Suprapubic skin (tissue), 4 donors: Measurements from ENCODE around the gene IMMT. TPM values are rescaled to one million over a fixed set of nuclear protein-coding genes. Genes with fewer than 3 reads are reported as not detected.

Source experiments
- DNase-seq, 2 donors: peaks; one replicate each; pipeline ENCODE4 v3.0.0-alpha.2; 2019; ENCODE audit warnings: low spot score in 2 of 2
- H3K27ac ChIP-seq: fragments of 200-600 bp; sonication (generic); one replicate; pipeline ENCODE4 v1.5.1; 2019
- H3K27me3 ChIP-seq: fragments of 200-600 bp; sonication (generic); one replicate; pipeline ENCODE4 v1.5.1; 2019
- H3K36me3 ChIP-seq: fragments of 200-600 bp; sonication (generic); one replicate; pipeline ENCODE4 v1.5.1; 2019
- H3K4me1 ChIP-seq: fragments of 200-600 bp; sonication (generic); one replicate; pipeline ENCODE4 v1.5.1; 2019
- H3K4me3 ChIP-seq: fragments of 200-600 bp; sonication (generic); one replicate; pipeline ENCODE4 v1.5.1; 2019; ENCODE audit warnings: mild to moderate bottlenecking
- H3K9me3 ChIP-seq: fragments of 200-600 bp; sonication (generic); one replicate; pipeline ENCODE4 v1.5.1; 2019
- EP300 ChIP-seq: sonication (generic); formaldehyde crosslinking; IDR thresholded peaks from one replicate; pipeline ENCODE4 v1.6.1; 2017; ENCODE audit warnings: antibody characterized with exemption
- POLR2A ChIP-seq, 2 donors: fragments of 450-650 bp; IDR thresholded peaks; one replicate each; pipeline ENCODE4 v1.6.1; 2017; ENCODE audit warnings: antibody characterized with exemption in 2 of 2, mild to moderate bottlenecking in 2 of 2, moderate library complexity in 2 of 2
- POLR2AphosphoS5 ChIP-seq, 3 donors: sonication (generic); formaldehyde crosslinking; IDR thresholded peaks; one replicate each; pipeline ENCODE4 v1.6.1; 2017; ENCODE audit warnings: antibody characterized with exemption in 3 of 3
- WGBS: methylation state at CpG from one replicate; pipeline ENCODE4 v1.1.5; 2018; 5-methylcytosine and 5-hydroxymethylcytosine counted together
- total RNA-seq, 4 donors: library from RNA; depleted of rRNA; stranded (reverse); fragments of >200 nt; gene quantifications; one replicate each; pipeline ENCODE4 v1.1.0, GENCODE V29; 2016
- TF ChIP-seq, protein P1 (sequence below), 2 donors: fragments of 200-600 bp in 1 of 2; fragments of 450-650 bp in 1 of 2; sonication (generic) in 1 of 2; IDR thresholded peaks; one replicate each; pipeline ENCODE4 v1.5.1; 2016 to 2019; ENCODE audit warnings: antibody characterized with exemption in 2 of 2, mild to moderate bottlenecking in 1 of 2, moderate library complexity in 1 of 2

The IMMT gene
- total RNA-seq, 4 donors from 2014 or later: 39.5 to 73.2 (median 46.7) TPM

DNA sequence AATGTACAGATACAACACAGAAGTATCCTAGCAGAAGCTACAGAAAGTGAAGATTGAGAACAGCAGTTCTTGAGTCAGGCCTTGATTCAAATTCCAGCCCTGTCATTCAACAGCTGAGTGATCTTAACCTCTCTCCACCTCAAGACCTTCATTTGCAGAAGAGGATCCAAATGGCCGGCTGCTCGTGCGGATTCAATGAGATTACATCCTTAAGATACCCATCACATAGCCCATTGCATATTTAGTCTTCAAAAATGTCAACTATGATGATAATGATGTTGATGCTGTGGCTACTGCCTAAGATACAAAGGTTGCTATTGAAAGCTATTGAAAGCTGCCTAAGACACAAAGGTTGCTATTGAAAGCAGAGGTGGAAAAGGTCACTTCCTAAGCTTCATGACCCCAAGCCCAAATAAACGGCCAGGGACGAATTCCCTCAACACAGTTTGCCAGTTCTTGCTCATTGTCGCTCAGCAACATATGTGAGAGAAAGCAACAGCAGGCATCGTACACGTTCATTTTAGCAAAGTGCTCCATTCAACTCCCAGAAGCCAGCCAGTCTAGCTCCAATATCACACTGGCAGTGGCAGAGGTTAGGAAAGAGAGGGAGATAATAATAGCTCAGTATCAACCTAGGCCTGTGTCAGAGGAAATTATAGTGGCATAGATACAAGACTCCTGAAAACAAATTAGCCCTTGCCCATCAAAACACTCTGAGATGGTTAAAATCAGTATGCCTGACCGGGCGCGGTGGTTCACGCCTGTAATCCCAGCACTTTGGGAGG lies 40.1 kb upstream of the IMMT start:
- H3K27me3 ChIP-seq: no peaks in the 10 kb centered on the region
- H3K4me1 ChIP-seq: no peaks in the 10 kb centered on the region
- no peak for TF ChIP-seq EP300
- TF ChIP-seq, protein P1, sequence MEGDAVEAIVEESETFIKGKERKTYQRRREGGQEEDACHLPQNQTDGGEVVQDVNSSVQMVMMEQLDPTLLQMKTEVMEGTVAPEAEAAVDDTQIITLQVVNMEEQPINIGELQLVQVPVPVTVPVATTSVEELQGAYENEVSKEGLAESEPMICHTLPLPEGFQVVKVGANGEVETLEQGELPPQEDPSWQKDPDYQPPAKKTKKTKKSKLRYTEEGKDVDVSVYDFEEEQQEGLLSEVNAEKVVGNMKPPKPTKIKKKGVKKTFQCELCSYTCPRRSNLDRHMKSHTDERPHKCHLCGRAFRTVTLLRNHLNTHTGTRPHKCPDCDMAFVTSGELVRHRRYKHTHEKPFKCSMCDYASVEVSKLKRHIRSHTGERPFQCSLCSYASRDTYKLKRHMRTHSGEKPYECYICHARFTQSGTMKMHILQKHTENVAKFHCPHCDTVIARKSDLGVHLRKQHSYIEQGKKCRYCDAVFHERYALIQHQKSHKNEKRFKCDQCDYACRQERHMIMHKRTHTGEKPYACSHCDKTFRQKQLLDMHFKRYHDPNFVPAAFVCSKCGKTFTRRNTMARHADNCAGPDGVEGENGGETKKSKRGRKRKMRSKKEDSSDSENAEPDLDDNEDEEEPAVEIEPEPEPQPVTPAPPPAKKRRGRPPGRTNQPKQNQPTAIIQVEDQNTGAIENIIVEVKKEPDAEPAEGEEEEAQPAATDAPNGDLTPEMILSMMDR (IDR thresholded peaks at IDR 0.05): no peak
- TF ChIP-seq POLR2A (IDR thresholded peaks at IDR 0.05): no peak
- no peak for TF ChIP-seq POLR2AphosphoS5 (IDR thresholded peaks at IDR 0.05)
- no peak overlapping the region for H3K27ac ChIP-seq
- no peaks in the 10 kb centered on the region for H3K36me3 ChIP-seq
- no peak overlapping the region for H3K4me3 ChIP-seq
- 83% methylated on average over 11 of the region's 12 CpGs for WGBS
- DNase-seq: no peak
- H3K9me3 ChIP-seq: no peaks in the 10 kb centered on the region

DNA sequence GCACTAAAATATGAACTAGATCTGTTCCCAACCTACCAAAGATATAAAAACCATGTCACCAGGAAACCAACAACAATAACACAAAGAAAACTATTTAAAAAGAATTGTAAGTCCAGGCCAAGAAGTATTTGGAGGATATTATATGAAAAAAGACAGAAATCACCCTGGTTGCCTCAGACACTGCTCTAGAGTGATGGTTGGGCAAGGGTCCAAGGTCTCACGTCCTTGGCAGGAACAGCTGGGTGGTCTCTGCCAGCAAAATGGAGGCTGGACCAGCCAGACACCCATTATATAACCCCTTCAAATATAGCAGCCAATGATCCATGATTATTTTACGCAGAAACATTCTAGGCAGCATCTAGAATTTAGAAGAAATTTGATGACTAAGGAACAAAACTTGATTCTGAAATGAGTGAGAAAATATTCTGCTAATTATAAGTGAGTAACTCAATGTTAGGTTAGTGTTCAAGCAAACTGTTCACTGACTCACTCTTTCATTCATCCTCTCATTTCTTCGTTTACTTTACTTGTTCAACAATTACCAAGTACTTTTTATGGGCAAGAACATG lies 39.4 kb upstream of the IMMT start:
- no peak overlapping the region for H3K4me3 ChIP-seq

DNA sequence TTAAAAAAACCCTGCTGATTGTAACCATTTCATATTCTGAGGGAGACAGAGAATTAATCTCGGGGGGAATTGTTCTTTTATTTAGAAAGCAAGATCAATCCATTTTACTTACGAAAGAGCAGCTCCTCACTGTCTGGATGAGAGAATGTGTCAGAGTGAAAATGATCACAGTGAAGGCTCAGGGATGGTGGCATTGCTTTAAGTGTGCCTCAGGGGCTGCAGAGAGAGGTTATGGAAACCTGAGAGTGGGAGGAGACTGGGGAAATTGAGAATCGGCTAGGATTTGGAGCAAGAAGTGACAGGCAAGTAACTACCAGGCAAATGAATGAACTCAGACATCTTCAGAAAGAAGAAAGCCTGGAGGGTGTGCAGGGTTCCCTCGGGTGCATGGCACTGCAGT lies 38.2 kb upstream of the IMMT start:
- WGBS: 51% methylated on average over 4 of the region's 4 CpGs
- no peak overlapping the region for H3K4me3 ChIP-seq
- H3K36me3 ChIP-seq: no peaks in the 10 kb centered on the region
- H3K27ac ChIP-seq: no peak overlapping the region
- no peaks in the 10 kb centered on the region for H3K4me1 ChIP-seq
- no peak for TF ChIP-seq POLR2AphosphoS5 (IDR thresholded peaks at IDR 0.05)
- no peak for TF ChIP-seq EP300
- TF ChIP-seq, protein P1 (IDR thresholded peaks at IDR 0.05): no peak
- TF ChIP-seq POLR2A (IDR thresholded peaks at IDR 0.05): no peak
- no peaks in the 10 kb centered on the region for H3K27me3 ChIP-seq
- H3K9me3 ChIP-seq: no peaks in the 10 kb centered on the region
- no peak for DNase-seq

More for the DNA sequence above, 39.4 kb upstream of the IMMT start:
- TF ChIP-seq EP300: no peak
- no peak for TF ChIP-seq POLR2A (IDR thresholded peaks at IDR 0.05)
- TF ChIP-seq, protein P1 (IDR thresholded peaks at IDR 0.05): no peak
- no peak for TF ChIP-seq POLR2AphosphoS5 (IDR thresholded peaks at IDR 0.05)
- Histone ChIP-seq H3K4me1 (no peaks in the 10 kb centered on the region), H3K27ac (no peak overlapping the region), H3K27me3 (no peaks in the 10 kb centered on the region), H3K9me3 (no peaks in the 10 kb centered on the region), H3K36me3 (no peaks in the 10 kb centered on the region)
- DNase-seq: no peak
- WGBS: 56% methylated on average over 3 of the region's 3 CpGs

DNA sequence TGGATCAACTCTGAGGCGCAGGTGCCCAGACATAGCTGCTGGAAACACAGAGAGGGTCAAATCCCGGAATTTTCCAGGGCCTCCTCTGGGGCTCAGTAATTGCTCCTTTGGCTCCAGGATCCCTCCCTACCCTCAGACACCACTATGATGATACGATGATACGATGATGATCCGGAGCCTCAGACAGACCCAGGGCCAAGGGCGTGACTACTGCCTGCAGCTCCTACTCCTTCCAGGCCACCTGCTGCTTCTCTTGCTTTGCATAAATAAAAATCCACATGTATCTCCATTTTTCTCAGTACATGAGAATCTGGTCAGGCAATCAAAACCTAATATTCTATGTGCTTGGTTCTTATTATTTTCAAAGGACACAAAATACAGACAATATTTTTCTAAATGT lies 37.6 kb upstream of the IMMT start:
- WGBS: 65% methylated on average over 6 of the region's 6 CpGs
- H3K36me3 ChIP-seq: no peaks in the 10 kb centered on the region
- H3K4me1 ChIP-seq: no peaks in the 10 kb centered on the region
- no peaks in the 10 kb centered on the region for H3K27me3 ChIP-seq
- no peak for TF ChIP-seq POLR2A (IDR thresholded peaks at IDR 0.05)
- TF ChIP-seq, protein P1 (IDR thresholded peaks at IDR 0.05): no peak
- no peak overlapping the region for H3K4me3 ChIP-seq
- DNase-seq: no peak
- no peaks in the 10 kb centered on the region for H3K9me3 ChIP-seq
- no peak overlapping the region for H3K27ac ChIP-seq

DNA sequence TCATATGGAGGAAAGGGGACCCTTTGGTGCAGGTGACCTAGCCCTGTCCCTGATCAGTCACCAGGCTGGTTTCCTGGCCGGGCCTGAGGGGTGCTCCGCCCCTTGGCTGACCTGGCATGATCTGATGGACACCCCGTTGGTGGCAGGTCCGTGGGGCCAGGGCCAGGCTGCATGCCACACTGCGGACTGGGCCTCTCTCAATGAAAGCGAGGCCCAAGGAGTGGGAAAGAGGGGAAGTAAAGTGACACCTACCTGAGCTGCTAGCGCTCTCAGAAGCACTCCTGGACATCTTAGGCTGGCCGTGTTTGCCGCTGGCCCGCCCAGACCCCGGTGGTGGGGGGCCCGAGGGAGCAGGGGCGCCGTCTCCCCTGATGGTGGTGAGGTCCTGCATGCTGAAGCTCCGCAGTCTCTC lies 37.1 kb upstream of the IMMT start:
- Histone ChIP-seq H3K27me3 (no peaks in the 10 kb centered on the region), H3K36me3 (no peaks in the 10 kb centered on the region), H3K4me1 (no peaks in the 10 kb centered on the region), H3K27ac (no peak overlapping the region), H3K4me3 (no peak overlapping the region), H3K9me3 (no peaks in the 10 kb centered on the region)
- DNase-seq: no peak
- WGBS: 91% methylated on average over 8 of the region's 15 CpGs
- no peak for TF ChIP-seq EP300
- TF ChIP-seq POLR2AphosphoS5 (IDR thresholded peaks at IDR 0.05): no peak
- TF ChIP-seq POLR2A (IDR thresholded peaks at IDR 0.05): no peak
- TF ChIP-seq, protein P1 (IDR thresholded peaks at IDR 0.05): no peak
